Stimulated activated naive B cell treated with anti-CD40 and anti-IgM and Interleukin-4, amounts not matched to agents 10 μg/mL and 1 μg/mL and 100 μg/mL, for 72 hours (primary cell): ENCODE data around the gene CCL11.
A peak's percentile ranks its signal among the peaks of the same experiment; 100 is the strongest.
"Not testable (repeated sequence)": the region's sequence is repeated elsewhere in the genome, so short reads cannot be mapped to it uniquely, and the experiment has no call there.

ENCODE experiments used
- ATAC-seq, 2 donors: fragments of 150-1000 bp; cut with Tn5 transposase; replicated peaks; 2 replicates each; pipeline ENCODE4 v1.10.0; 2021; ENCODE audit warnings: moderate library complexity in 1 of 2
- DNase-seq: peaks from one replicate; pipeline ENCODE4 v3.0.0; 2021
- H3K27ac Mint-ChIP-seq: one replicate; pipeline ENCODE4 v1.8.0; 2022; ENCODE audit warnings: mild to moderate bottlenecking, mixed read lengths
- H3K27me3 Mint-ChIP-seq, 2 donors: one replicate each; pipeline ENCODE4 v1.8.0; 2022; ENCODE audit warnings: mixed read lengths in 2 of 2
- H3K36me3 Mint-ChIP-seq, 2 donors: one replicate each; pipeline ENCODE4 v1.8.0; 2022; ENCODE audit warnings: mixed read lengths in 2 of 2, mild to moderate bottlenecking in 1 of 2
- H3K4me1 Mint-ChIP-seq, 2 donors: one replicate each; pipeline ENCODE4 v1.8.0; 2022; ENCODE audit warnings: mixed read lengths in 2 of 2, mild to moderate bottlenecking in 1 of 2
- H3K4me3 Mint-ChIP-seq, 2 donors: one replicate each; pipeline ENCODE4 v1.8.0; 2022; ENCODE audit warnings: mild to moderate bottlenecking in 2 of 2, mixed read lengths in 2 of 2, moderate library complexity in 1 of 2
- H3K9me3 Mint-ChIP-seq, 2 donors: one replicate each; pipeline ENCODE4 v1.8.0; 2022; ENCODE audit warnings: mixed read lengths in 2 of 2, mild to moderate bottlenecking in 1 of 2

Gene CCL11

DNA sequence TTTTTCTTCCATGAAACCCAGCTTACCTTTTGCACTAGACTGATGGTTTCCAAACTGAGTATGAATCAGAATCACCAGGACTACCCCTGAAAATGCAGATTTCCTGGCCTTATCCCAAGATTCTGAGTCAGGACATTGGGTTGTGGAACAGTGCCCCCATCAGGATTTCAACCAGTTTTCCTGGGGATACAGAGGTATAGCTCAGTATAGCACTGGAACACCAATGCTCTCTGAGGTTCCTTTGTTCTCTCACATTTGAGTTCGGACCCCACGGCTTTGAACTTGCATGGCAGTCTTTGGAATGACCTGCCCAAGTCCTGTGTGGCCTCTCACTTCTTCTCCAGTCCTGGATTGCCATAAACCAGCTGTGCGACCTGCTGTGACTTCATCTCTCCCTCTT lies 20.9 kb downstream of the CCL11 start:
- Mint-ChIP-seq H3K4me1 (peaks cover 0 to 2% of the 10 kb centered on the region in 2 donors), H3K27me3 (peaks cover 32 to 43% of the 10 kb centered on the region in 2 donors), H3K36me3 (peaks cover 0 to 2% of the 10 kb centered on the region in 2 donors), H3K9me3 (no peaks in the 10 kb centered on the region), H3K4me3 (no peak overlapping the region), H3K27ac (no peak overlapping the region)
- ATAC-seq (no peak), DNase-seq (no peak)

DNA sequence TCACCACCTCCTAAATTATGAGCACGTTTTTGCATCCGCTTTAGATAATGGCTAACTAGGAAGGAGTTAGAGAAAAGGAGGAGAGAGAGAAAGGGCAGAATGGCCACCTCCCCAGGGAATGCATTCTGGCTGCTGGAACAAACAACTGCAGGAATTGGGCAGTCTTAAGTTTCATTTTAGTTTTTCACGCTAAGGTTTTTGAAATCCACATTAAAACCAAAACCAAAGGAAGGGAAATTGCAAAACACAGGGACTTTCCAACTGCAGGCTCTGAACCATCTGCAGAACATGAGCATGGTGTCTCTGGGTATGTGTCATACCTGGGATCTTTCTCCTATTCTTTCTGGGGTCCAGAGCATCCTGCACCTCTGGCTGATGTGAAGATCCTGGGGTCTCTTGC lies 21.6 kb downstream of the CCL11 start:
- Mint-ChIP-seq H3K36me3 (peaks cover 0 to 2% of the 10 kb centered on the region in 2 donors), H3K4me3 (no peak overlapping the region), H3K27ac (no peak overlapping the region), H3K4me1 (peaks cover 0 to 2% of the 10 kb centered on the region in 2 donors), H3K9me3 (no peaks in the 10 kb centered on the region), H3K27me3 (peaks cover 28 to 38% of the 10 kb centered on the region in 2 donors)
- peak in 1 of 2 donors; percentile 57 for ATAC-seq
- DNase-seq, result no peak

DNA sequence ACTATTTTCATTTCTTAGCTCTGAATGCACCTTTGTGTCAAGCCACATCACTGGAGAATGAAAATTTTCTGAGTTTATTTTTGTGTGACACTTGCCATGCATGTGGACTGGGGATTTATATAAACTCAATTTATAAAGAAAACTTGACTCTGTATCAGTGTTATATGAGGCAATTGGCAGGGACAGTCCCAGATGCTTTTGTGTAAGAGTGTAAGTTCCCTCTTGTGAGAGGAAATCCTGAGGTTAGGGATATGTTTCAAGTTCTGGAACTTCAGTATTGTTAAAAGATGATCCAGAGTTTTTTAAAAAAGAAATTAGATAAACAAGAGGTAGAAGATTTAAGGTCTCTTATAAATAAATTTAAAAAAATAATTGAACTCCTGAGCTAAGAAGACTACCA lies 22.8 kb downstream of the CCL11 start:
- no peak overlapping the region for H3K4me3 Mint-ChIP-seq
- H3K4me1 Mint-ChIP-seq, result peaks cover 0 to 2% of the 10 kb centered on the region in 2 donors
- peaks cover 33 to 42% of the 10 kb centered on the region in 2 donors for H3K27me3 Mint-ChIP-seq
- peaks cover 0 to 2% of the 10 kb centered on the region in 2 donors for H3K36me3 Mint-ChIP-seq
- no peaks in the 10 kb centered on the region for H3K9me3 Mint-ChIP-seq
- no peak for ATAC-seq
- no peak for DNase-seq
- no peak overlapping the region for H3K27ac Mint-ChIP-seq

DNA sequence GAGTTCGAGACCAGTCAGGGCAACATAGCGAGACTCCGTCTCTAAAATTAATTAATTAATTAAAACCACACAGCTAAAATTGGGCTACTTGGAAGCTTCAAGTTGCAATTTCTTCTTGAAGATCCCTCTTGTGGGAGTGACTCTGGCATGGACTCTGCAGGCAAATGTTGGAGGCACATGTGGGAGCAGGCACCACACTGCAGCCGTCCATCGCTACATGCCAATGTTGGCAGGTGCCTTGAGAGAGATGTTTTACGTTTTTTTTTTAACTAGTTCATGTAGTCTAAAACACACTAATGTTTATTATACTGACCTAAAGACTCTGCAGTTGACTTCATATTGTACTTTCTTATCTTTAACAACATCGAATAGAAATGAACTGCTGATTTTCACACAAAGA lies 25.7 kb downstream of the CCL11 start:
- H3K27me3 Mint-ChIP-seq, result peaks cover 25 to 29% of the 10 kb centered on the region in 2 donors
- H3K4me1 Mint-ChIP-seq, result peaks cover 5 to 6% of the 10 kb centered on the region in 2 donors
- ATAC-seq (no peak), DNase-seq (no peak)
- H3K27ac Mint-ChIP-seq, result no peak overlapping the region
- no peaks in the 10 kb centered on the region for H3K9me3 Mint-ChIP-seq
- H3K4me3 Mint-ChIP-seq, result no peak overlapping the region
- H3K36me3 Mint-ChIP-seq, result no peaks in the 10 kb centered on the region

DNA sequence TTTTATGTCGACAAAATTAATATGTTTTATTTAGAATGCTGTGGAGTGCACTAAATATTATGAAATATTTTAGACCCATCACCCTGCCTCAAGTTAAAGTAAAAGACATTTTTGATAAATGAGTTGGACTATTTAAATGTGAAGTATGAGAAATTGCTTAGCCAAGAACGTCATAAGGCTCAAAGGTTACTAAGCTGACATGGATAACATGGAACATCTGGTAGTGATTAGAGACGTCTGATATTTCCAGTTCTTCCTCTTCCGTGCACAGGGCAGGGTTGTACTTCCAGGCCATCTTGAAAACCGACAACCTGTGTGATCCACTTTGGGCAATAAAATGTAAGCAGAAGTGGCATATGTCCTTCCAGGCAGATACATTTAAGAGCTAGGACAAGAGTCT lies 26.5 kb downstream of the CCL11 start:
- Mint-ChIP-seq H3K27ac (no peak overlapping the region), H3K4me1 (peaks cover 5 to 6% of the 10 kb centered on the region in 2 donors), H3K4me3 (no peak overlapping the region), H3K36me3 (no peaks in the 10 kb centered on the region), H3K27me3 (peaks cover 20 to 27% of the 10 kb centered on the region in 2 donors), H3K9me3 (no peaks in the 10 kb centered on the region)
- DNase-seq, result no peak
- no peak for ATAC-seq

DNA sequence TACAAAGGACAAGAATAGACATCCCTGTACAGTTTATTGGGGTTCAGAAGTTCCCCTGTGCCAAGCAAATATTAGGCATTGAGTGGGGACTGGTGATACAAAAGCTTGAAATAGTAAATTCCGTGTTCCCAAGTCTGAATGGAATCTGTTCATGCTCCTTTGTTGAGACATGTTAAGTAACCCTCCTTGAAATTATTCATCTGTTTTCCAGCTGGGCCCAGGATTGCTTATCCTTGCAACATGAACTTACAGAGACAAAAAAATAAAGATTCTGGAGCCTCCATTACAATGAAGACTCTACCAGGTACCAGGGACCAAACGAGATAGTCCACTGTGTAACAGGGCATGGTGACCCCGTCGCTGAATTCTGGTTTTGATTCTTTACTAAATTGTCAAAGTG lies 27.6 kb downstream of the CCL11 start:
- H3K9me3 Mint-ChIP-seq, result no peaks in the 10 kb centered on the region
- H3K4me3 Mint-ChIP-seq, result no peak overlapping the region
- no peak for DNase-seq
- no peak overlapping the region for H3K27ac Mint-ChIP-seq
- peaks cover 3 to 6% of the 10 kb centered on the region in 2 donors for H3K4me1 Mint-ChIP-seq
- no peak for ATAC-seq
- H3K27me3 Mint-ChIP-seq, result peaks cover 19 to 22% of the 10 kb centered on the region in 2 donors
- H3K36me3 Mint-ChIP-seq, result no peaks in the 10 kb centered on the region

- no peak overlapping the region for H3K4me3 Mint-ChIP-seq
- no peak for DNase-seq
- H3K27me3 Mint-ChIP-seq, result peaks cover 19 to 21% of the 10 kb centered on the region in 2 donors
- no peaks in the 10 kb centered on the region for H3K36me3 Mint-ChIP-seq
- H3K9me3 Mint-ChIP-seq, result no peaks in the 10 kb centered on the region
- no peak for ATAC-seq
- no peak overlapping the region for H3K27ac Mint-ChIP-seq
- peaks cover 3 to 6% of the 10 kb centered on the region in 2 donors for H3K4me1 Mint-ChIP-seq
Measured at GRCh38 chr17:34314279-34314678, 28.7 kb downstream of the CCL11 start.

DNA sequence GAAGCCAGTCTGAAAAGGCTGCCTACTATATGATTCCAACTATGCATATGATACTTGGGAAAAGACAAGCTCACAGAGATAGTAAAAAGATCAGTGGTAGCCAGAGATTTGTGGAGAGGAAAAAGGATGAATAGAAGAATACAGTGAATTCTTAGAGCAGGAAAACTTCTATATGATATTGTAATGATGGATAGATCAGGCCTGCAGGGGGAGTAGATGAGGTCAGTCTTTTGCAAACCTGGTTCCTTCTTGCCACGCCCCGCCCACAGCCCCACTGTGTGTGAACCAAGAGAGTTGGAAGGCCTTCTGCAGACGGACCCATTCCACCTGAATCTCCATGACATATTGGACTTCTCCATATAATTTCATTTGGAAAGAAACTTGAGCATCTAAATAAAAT lies 32.9 kb downstream of the CCL11 start:
- Mint-ChIP-seq H3K4me1 (peaks cover 6 to 7% of the 10 kb centered on the region in 2 donors), H3K27me3 (peaks cover 19 to 20% of the 10 kb centered on the region in 2 donors)
- ATAC-seq, result peak in 1 of 2 donors; percentile 41

DNA sequence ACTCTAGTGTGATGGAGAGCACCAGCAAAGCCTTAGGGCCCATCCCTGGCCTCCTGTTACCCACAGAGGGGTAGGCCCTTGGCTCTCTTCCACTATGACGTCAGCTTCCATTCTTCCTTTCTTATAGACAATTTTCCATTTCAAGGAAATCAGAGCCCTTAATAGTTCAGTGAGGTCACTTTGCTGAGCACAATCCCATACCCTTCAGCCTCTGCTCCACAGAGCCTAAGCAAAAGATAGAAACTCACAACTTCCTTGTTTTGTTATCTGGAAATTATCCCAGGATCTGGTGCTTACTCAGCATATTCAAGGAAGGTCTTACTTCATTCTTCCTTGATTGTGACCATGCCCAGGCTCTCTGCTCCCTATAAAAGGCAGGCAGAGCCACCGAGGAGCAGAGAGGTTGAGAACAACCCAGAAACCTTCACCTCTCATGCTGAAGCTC lies 33.5 kb downstream of the CCL11 start, which contains the start of gene CCL8:
Gene CCL8 (plus strand): TSS at position 397 of the 445 bp plus-strand sequence. CDS start 67 bp downstream, outside the sequence.
- H3K4me1 Mint-ChIP-seq, result peaks cover 6 to 7% of the 10 kb centered on the region in 2 donors
- no peaks in the 10 kb centered on the region for H3K36me3 Mint-ChIP-seq
- H3K4me3 Mint-ChIP-seq, result no peak within 1 kb of the TSS
- H3K27me3 Mint-ChIP-seq, result peaks cover 20 to 22% of the 10 kb centered on the region in 2 donors
- DNase-seq (no peak), ATAC-seq (no peak)
- H3K27ac Mint-ChIP-seq, result no peak within 1 kb of the TSS
- peaks cover 0 to 4% of the 10 kb centered on the region in 2 donors for H3K9me3 Mint-ChIP-seq

More for the DNA sequence above, 32.9 kb downstream of the CCL11 start:
- no peaks in the 10 kb centered on the region for H3K9me3 Mint-ChIP-seq
- no peak overlapping the region for H3K4me3 Mint-ChIP-seq
- DNase-seq, result no peak
- H3K36me3 Mint-ChIP-seq, result no peaks in the 10 kb centered on the region
- no peak overlapping the region for H3K27ac Mint-ChIP-seq

DNA sequence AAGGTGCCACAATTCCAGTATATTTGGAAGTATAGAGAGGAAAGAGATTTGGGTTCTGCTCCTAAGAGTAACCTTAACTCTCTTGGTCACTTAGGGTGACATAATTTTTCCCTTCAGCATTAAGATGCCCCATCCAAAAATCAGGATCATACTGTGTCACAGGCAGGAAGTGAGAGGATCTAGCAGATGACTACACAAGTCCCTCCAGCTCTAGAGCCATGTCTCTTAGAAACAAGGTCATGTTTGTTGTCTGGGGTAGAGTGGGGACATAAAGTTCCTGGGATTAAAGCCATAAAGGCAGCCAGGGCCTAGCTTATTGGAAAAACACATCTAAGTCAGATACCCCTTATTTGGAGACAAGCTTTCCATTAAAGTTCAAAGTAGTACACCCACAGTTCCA lies 36.4 kb downstream of the CCL11 start:
- peaks cover 32 to 38% of the 10 kb centered on the region in 2 donors for H3K27me3 Mint-ChIP-seq
- no peak for DNase-seq
- peaks cover 0 to 4% of the 10 kb centered on the region in 2 donors for H3K4me1 Mint-ChIP-seq
- no peak overlapping the region for H3K27ac Mint-ChIP-seq
- ATAC-seq, result no peak
- peaks cover 0 to 7% of the 10 kb centered on the region in 2 donors for H3K36me3 Mint-ChIP-seq
- H3K4me3 Mint-ChIP-seq, result no peak overlapping the region
- H3K9me3 Mint-ChIP-seq, result peaks cover 7 to 15% of the 10 kb centered on the region in 2 donors

- ATAC-seq, H3K36me3 Mint-ChIP-seq, H3K4me1 Mint-ChIP-seq, H3K4me3 Mint-ChIP-seq, DNase-seq, H3K27ac Mint-ChIP-seq: not testable (repeated sequence)
- H3K9me3 Mint-ChIP-seq, result peaks cover 7 to 15% of the 10 kb centered on the region in 2 donors
- H3K27me3 Mint-ChIP-seq, result peaks cover 25 to 43% of the 10 kb centered on the region in 2 donors
Measured at GRCh38 chr17:34327580-34327979, 42.0 kb downstream of the CCL11 start.

GRCh38 chr17:34337701-34338100 lies 52.2 kb downstream of the CCL11 start:
- ATAC-seq, result no peak
- Mint-ChIP-seq H3K36me3 (no peaks in the 10 kb centered on the region), H3K4me1 (peaks cover 2 to 15% of the 10 kb centered on the region in 2 donors), H3K27ac (no peak overlapping the region), H3K27me3 (peaks cover 40 to 49% of the 10 kb centered on the region in 2 donors), H3K4me3 (no peak overlapping the region), H3K9me3 (peaks cover 3 to 9% of the 10 kb centered on the region in 2 donors)
- no peak for DNase-seq
